Activated CD8-positive, alpha-beta memory T cell treated with anti-CD3 and anti-CD28 coated beads for 48 hours (primary cell): ENCODE results near the gene PDZD2.
"Not testable (repeated sequence)": the region's sequence is repeated elsewhere in the genome, so short reads cannot be mapped to it uniquely, and the experiment has no call there.

Experiments
- DNase-seq, 3 experiments: peaks; one replicate each; pipeline ENCODE4 v3.0.0-alpha.2; 2020; ENCODE audit warnings: low read depth in 2 of 3, low spot score in 2 of 3

The PDZD2 gene

GRCh38 chr5:31999470-31999869, 360.5 kb downstream of the PDZD2 start:
- no peak for DNase-seq

DNA sequence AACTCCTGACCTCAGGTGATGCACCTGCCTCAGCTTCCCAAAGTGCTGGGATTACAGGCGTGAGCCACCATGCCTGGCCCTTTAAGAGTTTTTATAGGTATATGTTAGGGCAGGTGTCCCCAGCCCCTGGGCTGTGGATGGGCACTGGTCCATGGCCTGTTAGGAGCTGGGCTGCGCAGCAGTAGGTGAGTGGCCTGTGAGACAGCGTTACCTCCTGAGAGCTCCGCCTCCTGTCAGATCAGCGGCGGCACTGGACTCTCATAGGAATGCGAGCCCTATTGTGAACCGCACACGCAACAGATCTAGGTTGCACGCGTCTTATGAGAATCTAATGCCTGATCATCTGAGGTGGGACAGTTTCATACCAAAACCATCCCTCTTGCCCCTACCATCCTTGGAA, 361.8 kb downstream of the PDZD2 start:
- no peak for DNase-seq

- DNase-seq = no peak
Measured at GRCh38 chr5:32001284-32001683, 362.4 kb downstream of the PDZD2 start.

DNA sequence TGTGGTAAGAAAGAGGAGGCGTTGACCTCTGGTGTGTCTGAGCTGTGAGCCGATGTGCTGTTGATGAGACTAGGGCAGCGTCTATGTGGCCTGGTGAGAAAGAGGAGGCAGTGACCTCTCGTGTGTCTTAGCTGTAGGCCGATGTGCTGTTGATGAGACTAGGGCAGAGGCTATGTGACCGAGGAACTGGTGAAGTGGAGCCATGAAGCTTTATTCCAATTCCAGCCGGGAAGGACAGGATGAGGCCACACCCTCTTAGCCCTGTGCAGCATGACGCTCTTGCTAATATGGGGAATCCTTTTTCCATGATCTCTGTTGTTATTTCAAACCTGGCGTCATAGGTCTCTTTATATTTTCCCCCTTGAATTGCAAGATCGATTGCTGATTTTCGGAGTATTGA, 362.8 kb downstream of the PDZD2 start:
- DNase-seq = no peak

- DNase-seq = no peak
Measured at GRCh38 chr5:32002755-32003154, 363.8 kb downstream of the PDZD2 start.

GRCh38 chr5:32003981-32004380, 365.1 kb downstream of the PDZD2 start:
- DNase-seq = no peak

GRCh38 chr5:32004404-32004803, 365.5 kb downstream of the PDZD2 start:
- no peak for DNase-seq

- no peak for DNase-seq
Measured at GRCh38 chr5:32008746-32009145, 369.8 kb downstream of the PDZD2 start.

- DNase-seq = no peak
Measured at GRCh38 chr5:32013658-32014057, 374.7 kb downstream of the PDZD2 start.

- no peak for DNase-seq
Measured at GRCh38 chr5:32014096-32014745, 375.3 kb downstream of the PDZD2 start.

DNA sequence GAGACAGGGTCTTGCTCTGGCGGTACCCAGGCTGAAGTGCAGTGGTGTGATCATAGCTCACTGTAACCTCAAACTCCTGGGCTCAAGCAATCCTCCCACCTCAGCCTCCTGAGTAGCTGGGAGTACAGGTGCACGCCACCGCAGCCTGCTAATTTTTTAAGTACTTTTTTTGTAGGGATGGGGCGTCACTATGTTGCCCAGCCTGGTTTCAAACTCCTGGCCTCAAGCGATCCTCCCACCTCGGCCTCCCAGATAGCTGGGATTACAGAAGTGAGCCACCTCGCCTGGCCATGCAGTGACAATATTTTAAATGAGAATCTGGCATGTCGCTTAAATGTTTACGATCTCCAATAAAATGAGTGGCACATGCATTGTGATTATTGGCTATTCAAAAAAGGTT, 376.3 kb downstream of the PDZD2 start:
- DNase-seq = not testable (repeated sequence)

DNA sequence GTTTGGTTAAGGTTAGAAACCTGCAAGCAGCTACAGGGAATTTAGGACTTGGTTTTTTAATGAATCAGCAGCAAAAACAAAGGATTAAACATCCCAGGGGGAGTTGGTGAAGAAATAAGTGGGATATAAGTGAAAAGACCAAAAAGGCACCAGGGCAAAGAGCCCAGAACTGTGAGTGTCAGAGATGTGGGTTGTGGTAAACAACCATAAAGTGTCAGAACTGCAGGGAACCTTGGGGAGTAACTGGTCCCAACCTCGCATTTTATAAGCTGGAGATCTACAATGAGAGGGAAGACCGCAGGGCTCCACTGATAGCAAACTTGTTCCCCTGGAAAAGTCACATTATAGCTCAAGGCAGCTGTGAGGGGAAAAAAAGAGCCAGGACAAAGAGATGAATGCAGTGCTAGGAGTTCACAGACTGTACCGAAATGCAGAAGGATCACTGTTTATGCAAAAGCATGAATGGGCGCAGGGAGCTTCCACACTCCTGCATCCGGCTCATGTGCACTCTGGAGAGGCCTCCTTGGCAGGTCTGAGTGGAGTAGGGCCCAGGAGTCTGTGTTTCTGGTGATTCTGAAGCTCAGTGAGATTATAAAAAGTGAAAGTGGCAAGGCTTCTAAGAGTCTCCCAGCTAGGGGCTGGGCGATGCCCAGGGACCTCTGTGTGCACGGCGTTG, 378.9 kb downstream of the PDZD2 start:
- DNase-seq = no peak

- DNase-seq = no peak
Measured at GRCh38 chr5:32018476-32019436, 379.8 kb downstream of the PDZD2 start.

DNA sequence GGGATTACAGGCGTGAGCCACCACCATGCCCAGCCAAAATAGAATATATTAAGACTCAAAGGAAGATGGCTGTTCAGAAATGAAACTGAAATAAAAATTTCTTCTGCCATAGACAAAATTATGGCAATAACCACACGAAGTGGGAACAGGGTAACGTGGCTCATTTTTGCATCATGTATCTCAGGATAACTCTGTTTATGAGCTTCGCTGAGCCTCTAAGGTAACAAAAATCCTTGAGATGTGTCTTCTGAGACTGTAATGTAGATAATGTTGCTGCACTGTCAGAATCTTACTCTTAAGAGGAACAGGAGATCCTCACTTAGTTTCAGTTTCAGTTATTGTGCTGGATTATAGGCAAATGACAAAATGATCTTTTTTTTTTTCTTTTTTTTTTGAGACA, 381.3 kb downstream of the PDZD2 start:
- no peak for DNase-seq

GRCh38 chr5:32020946-32021345, 382.0 kb downstream of the PDZD2 start:
- DNase-seq = no peak

- no peak for DNase-seq
Measured at GRCh38 chr5:32021771-32022170, 382.8 kb downstream of the PDZD2 start.

- DNase-seq = no peak
Measured at GRCh38 chr5:32022638-32023037, 383.7 kb downstream of the PDZD2 start.

DNA sequence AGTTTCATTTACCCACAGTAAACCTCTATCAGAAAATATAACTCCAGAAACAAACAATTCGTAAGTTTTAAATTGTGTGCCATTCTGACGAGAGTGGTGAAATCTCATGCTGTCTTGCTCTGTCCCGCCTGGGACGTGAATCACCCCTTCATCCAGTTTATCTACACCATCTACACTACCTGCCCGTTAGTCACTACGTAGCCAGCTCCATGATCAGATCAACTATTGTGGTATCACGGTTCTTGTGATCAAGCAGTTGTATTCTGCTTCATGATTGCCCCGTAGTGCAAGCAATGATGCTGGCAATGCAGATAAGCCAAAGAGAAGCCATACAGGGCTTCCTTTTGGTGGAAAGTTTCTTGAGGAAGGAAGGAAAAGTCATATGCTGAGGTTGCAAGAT, 384.9 kb downstream of the PDZD2 start:
- no peak for DNase-seq

GRCh38 chr5:32024751-32025150, 385.8 kb downstream of the PDZD2 start:
- no peak for DNase-seq

DNA sequence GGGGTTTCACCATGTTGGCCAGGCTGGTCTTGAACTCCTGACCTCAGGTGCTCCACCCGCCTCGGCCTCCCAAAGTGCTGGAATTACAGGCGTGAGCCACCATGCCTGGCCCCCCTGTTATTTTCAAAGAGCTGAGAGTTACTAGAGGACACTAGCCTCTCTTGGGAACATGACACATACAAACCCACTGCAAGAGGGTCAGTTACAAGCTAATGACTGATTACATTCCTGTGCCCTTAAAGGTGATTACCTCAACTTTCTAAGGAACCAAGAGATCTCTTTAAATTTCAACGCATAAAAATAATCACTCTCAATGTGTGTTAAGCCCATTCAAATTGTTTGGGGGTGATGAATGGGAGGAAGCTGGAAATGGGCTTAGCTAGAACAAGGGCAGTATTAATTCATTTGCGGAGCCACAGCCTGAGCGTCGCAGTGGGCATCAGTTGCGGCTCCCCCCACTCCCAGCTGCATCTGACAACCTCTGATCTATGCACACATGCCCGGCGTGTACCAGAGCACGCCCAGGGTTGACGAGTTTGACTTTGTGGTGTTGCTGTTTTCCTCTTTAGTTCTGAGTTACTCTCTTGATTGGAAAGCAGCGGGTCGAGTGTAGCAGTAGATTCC, 388.3 kb downstream of the PDZD2 start:
- no peak for DNase-seq

DNA sequence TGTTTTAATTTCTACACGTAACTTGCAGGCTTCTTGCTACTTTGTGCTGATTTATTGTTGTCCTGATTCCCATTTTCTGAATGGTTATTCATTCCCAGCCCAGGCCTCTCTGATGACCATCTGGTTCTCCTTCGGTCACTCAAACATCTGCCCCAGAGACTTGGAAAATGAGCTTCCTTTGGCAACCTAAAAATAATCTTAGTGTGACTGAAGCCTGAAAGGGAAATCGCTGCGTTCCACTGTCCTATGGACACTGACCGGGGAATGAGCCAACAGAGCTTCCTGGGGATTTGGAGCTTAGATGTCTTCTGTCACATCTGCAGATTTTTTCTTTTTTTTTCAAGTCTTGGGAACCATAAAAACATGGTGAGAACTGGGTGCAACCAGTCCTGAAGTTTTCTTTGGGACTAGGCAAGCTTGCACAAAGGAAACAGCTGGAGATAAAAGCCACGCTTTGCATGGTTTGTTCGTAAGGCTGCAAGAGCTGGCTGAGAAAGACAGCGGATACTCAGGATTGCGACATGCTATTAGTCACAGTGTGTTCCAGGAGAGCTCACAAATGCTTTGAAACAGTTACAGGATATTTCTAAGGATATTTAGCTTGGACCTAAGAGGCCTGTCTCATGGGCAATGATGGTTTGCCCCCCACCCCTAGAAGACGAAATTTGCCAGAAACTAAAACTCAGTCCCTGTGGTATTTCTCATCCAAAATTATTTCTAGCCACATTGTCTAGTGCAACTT, 389.0 kb downstream of the PDZD2 start:
- DNase-seq = no peak
